Measurements from ENCODE around the gene HABP4.

DNA sequence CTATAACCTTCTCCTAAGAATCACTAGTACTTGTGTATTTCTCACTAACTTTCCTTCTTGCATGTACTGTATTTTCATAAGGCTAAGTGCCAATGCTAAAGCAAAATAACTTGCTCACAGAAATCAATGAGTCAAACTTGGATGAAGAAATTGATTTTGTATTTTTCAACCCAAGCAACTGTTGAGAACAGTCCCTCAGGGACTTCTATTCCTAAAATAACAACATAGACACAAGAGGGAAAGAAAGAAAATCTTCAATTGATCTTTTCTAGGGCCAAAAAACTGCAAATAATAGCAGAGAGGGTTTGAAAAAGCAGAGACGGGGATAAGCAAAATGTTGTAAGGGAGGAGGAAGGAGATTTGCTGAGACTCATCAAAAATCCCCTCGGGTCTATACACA, 69.8 kb downstream of the HABP4 start:
- TF ChIP-seq, protein P1, sequence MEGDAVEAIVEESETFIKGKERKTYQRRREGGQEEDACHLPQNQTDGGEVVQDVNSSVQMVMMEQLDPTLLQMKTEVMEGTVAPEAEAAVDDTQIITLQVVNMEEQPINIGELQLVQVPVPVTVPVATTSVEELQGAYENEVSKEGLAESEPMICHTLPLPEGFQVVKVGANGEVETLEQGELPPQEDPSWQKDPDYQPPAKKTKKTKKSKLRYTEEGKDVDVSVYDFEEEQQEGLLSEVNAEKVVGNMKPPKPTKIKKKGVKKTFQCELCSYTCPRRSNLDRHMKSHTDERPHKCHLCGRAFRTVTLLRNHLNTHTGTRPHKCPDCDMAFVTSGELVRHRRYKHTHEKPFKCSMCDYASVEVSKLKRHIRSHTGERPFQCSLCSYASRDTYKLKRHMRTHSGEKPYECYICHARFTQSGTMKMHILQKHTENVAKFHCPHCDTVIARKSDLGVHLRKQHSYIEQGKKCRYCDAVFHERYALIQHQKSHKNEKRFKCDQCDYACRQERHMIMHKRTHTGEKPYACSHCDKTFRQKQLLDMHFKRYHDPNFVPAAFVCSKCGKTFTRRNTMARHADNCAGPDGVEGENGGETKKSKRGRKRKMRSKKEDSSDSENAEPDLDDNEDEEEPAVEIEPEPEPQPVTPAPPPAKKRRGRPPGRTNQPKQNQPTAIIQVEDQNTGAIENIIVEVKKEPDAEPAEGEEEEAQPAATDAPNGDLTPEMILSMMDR (conservative IDR thresholded peaks at IDR 0.05; ENCODE audit: low read depth, low read length): no peak
- no peak for TF ChIP-seq EZH2 (IDR thresholded peaks at IDR 0.05; ENCODE audit: borderline replicate concordance, low read depth, low read length, poor library complexity, severe bottlenecking)
